Measurements from ENCODE around the gene CSRP2.

GRCh38 chr12:76915361-76916169, 36.7 kb upstream of the CSRP2 start:
- TF ChIP-seq CTCF (IDR thresholded peaks at IDR 0.05; ENCODE audit: low read depth, low read length): no peak
- TF ChIP-seq EZH2phosphoT487 (IDR thresholded peaks at IDR 0.05; ENCODE audit: low read depth): no peak
